Gastrocnemius medialis (tissue), 4 donors: Measurements from ENCODE around the gene CBX7. TPM values are rescaled to one million over a fixed set of nuclear protein-coding genes. Genes with fewer than 3 reads are reported as not detected.

Source experiments
- ATAC-seq, 2 donors: fragments of 150-250 bp; one replicate each; pipeline ENCODE4 v1.9.1; 2016
- DNase-seq, 2 donors: peaks; one replicate each; pipeline ENCODE4 v3.0.0-alpha.2; 2019
- H3K27ac ChIP-seq, 4 donors: fragments of 200-600 bp; sonication (generic); 1 replicate in 1 of 4; 2 replicates in 3 of 4; pipeline ENCODE4 v1.5.1; 2016 to 2018; ENCODE audit warnings: mild to moderate bottlenecking in 2 of 4, moderate library complexity in 1 of 4
- H3K27me3 ChIP-seq, 3 donors: fragments of 200-600 bp; sonication (generic) in 2 of 3; 1 replicate in 1 of 3; 2 replicates in 2 of 3; pipeline versions ENCODE4 v1.5.1 to v1.6.0; 2016 to 2019; ENCODE audit warnings: mild to moderate bottlenecking in 1 of 3, moderate library complexity in 1 of 3
- H3K36me3 ChIP-seq, 2 donors: fragments of 200-600 bp; sonication (generic) in 1 of 2; one replicate each; pipeline ENCODE4 v1.5.1; 2017 to 2018
- H3K4me1 ChIP-seq, 2 donors: fragments of 200-600 bp; sonication (generic) in 1 of 2; one replicate each; pipeline ENCODE4 v1.5.1; 2016 to 2017; ENCODE audit warnings: mild to moderate bottlenecking in 2 of 2
- H3K4me3 ChIP-seq, 4 donors: fragments of 200-600 bp; sonication (generic) in 3 of 4; 1 replicate in 1 of 4; 2 replicates in 3 of 4; pipeline ENCODE4 v1.5.1; 2016 to 2019; ENCODE audit warnings: mild to moderate bottlenecking in 2 of 4
- H3K9me3 ChIP-seq, 3 donors: fragments of 200-600 bp; sonication (generic) in 2 of 3; 1 replicate in 1 of 3; 2 replicates in 2 of 3; pipeline ENCODE4 v1.5.1; 2016 to 2019
- POLR2A ChIP-seq, 2 donors: fragments of 450-650 bp; IDR thresholded peaks; one replicate each; pipeline ENCODE4 v1.6.1; 2017; ENCODE audit warnings: antibody characterized with exemption in 2 of 2, mild to moderate bottlenecking in 2 of 2, moderate library complexity in 2 of 2
- in situ Hi-C, 4 donors: fragments of 200-750 bp; cut with MboI; loops; one replicate each; pipeline versions ENCODE4 v1.15.0 to v1.8.0; 2017; ENCODE audit warnings: low sequenced_read_pairs in 4 of 4
- intact Hi-C: fragments of 100-400 bp; cut with DNase I; formaldehyde crosslinking; loops from one replicate; pipeline ENCODE4 v1.15.1; 2023; ENCODE audit warnings: low total_unique reads
- total RNA-seq, 4 donors: library from RNA; depleted of rRNA; stranded (reverse); fragments of >200 nt; gene quantifications; one replicate each; pipeline versions ENCODE4 v1.1.0 to v1.2.3, GENCODE V29; 2016
- TF ChIP-seq, protein P1 (sequence below), 5 experiments: fragments of 450-650 bp in 3 of 5; fragments of 200-600 bp in 2 of 5; sonication (generic) in 2 of 5; IDR thresholded peaks in 4 of 5; conservative IDR thresholded peaks in 1 of 5; 1 replicate in 4 of 5; 2 replicates in 1 of 5; pipeline ENCODE4 v1.5.1; 2016 to 2019; ENCODE audit warnings: antibody characterized with exemption in 5 of 5, mild to moderate bottlenecking in 3 of 5, moderate library complexity in 3 of 5

Gene CBX7
- total RNA-seq, 4 donors from 2014 or later, result 52.4 to 78.1 (median 62.3) TPM

DNA sequence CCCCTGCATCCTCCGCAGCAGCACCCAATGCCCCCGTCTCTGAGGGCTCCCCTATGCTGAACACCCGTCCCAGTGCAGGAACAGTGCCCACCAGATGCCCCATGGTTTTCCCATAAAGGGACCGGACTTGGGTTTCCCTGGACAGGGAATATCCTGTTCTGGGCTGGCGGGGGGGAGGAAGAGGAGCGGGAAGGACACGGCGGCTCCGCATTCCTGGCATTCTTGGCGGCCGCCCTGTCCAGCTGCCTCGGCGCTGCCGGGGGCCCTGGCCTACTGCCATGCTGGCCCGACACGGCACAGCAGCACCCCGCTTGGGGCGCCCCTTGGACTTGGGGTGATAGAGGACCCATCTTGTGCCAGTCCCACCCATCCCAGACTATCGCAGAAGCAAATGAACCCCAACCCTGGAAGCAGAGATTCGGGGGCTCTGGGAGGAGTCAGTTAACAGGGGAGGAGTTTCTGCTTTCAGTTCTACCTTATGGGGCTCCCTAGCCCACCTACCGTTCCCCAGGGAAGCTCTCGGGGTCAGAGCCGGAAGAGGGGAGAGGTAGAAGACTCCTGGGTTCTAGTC, 23.7 kb upstream of the CBX7 start:
- ATAC-seq, result peak in 1 of 2 donors; percentile 49
- Histone ChIP-seq H3K4me3 (peak overlapping the region in 2 of 4 donors; percentile 11 to 12), H3K27ac (peak overlapping the region; percentile 60 to 80 (median 70)), H3K36me3 (no peaks in the 10 kb centered on the region), H3K27me3 (no peaks in the 10 kb centered on the region), H3K9me3 (no peaks in the 10 kb centered on the region), H3K4me1 (peaks cover 51 to 57% of the 10 kb centered on the region in 2 donors)
- in situ Hi-C loops (no loop called here), intact Hi-C loops (no loop called here)
- TF ChIP-seq, protein P1, sequence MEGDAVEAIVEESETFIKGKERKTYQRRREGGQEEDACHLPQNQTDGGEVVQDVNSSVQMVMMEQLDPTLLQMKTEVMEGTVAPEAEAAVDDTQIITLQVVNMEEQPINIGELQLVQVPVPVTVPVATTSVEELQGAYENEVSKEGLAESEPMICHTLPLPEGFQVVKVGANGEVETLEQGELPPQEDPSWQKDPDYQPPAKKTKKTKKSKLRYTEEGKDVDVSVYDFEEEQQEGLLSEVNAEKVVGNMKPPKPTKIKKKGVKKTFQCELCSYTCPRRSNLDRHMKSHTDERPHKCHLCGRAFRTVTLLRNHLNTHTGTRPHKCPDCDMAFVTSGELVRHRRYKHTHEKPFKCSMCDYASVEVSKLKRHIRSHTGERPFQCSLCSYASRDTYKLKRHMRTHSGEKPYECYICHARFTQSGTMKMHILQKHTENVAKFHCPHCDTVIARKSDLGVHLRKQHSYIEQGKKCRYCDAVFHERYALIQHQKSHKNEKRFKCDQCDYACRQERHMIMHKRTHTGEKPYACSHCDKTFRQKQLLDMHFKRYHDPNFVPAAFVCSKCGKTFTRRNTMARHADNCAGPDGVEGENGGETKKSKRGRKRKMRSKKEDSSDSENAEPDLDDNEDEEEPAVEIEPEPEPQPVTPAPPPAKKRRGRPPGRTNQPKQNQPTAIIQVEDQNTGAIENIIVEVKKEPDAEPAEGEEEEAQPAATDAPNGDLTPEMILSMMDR (IDR thresholded peaks at IDR 0.05 in 4 of 5, conservative IDR thresholded peaks at IDR 0.05 in 1 of 5), result no peak
- no peak for TF ChIP-seq POLR2A (IDR thresholded peaks at IDR 0.05)
- peak in 1 of 2 donors; percentile 51 for DNase-seq

DNA sequence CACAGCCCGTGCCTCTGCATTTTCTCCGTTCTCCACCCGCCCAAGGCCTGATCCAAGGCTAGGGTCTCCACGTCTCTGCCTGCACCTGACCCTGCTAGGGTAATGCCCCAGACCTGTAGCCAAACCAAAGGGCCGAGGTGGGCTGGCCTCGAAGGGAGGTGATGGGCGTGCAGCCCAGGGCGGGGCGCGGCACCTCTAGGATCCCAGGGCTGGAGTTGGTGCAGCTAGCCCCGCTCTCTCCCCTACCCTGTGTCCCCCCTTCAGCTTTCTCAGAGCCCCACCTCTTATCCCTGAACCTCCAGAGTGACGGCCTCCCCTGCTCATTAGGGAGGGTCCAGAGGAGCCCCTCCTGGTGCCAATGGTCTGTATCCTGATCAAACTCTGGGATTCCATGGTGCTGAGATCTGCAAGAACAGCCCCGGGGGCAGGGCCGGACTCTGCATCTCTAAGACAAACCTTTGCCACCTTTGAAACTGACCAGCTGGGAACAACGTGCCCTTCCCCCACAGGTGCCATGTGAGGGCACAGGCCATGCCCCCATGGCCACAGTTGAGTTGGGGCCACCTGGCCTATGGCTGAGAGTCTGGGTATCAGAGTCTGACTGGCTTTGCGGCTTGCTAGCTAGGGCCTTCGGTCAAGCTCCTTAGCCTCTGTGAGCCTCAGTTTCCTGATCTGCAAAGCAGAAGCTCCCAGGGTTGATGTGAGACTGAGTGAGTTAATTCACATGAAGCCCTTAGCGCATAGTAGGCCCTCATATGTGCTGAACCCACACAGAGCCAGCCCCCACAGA, 23.1 kb upstream of the CBX7 start:
- ATAC-seq, result no peak
- Histone ChIP-seq H3K27me3 (no peaks in the 10 kb centered on the region), H3K27ac (peak overlapping the region; percentile 39 to 80 (median 70)), H3K4me3 (peak overlapping the region in 1 of 4 donors; percentile 11), H3K36me3 (no peaks in the 10 kb centered on the region), H3K4me1 (peaks cover 57 to 61% of the 10 kb centered on the region in 2 donors), H3K9me3 (no peaks in the 10 kb centered on the region)
- no peak for TF ChIP-seq POLR2A (IDR thresholded peaks at IDR 0.05)
- TF ChIP-seq, protein P1 (IDR thresholded peaks at IDR 0.05 in 4 of 5, conservative IDR thresholded peaks at IDR 0.05 in 1 of 5), result no peak
- intact Hi-C loops (loop anchor here (2.0 kb wide), 1 partner anchor 57 kb away; no protein-coding TSS in a partner anchor), in situ Hi-C loops (no loop called here)
- no peak for DNase-seq

DNA sequence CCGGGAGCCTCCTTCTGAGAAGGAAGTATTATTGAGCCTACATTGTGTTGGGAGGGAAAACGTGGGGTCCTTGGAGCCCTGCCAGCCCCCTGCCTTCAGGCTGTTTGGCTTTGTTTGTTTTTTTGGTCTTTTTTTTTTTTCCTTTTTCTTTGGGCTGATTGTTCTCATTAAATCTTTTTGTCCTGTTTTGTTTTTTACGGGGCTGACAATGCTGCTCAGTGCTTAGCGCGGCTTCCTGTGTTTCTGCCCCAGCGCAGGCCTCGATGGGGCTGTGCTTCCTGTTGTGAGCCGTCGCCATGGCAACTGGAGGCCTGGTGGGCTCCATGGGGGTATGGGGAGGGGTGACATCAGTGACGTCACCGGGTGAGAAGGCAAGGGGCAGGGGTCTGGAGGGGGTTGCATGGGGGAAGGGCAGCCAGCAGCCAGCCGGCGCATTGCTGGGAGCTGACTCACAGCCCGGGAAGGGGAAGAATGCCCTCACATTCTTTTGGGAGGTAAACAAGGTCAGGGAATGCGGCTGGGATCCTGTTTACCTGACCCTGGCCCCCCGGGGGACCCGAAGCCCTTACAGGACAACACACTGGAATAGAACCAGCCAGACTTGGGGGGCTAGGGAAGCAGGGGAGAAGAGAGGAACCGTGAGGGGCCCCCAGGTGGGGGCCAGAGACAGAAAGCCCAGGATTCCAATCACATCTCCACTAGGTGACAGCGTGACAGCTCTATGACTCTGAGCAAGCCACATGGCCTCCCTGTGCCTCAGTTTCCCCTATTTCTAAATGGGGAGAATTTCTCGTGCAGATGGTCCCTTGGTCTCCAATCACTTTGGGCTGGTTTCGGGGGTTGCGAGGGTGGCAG, 22.2 kb upstream of the CBX7 start:
- in situ Hi-C loops (loop anchor here in 3 of 4 donors (5.0 to 25.0 kb wide), 2 partner anchors 138 to 338 kb away; partner anchors contain the start of genes ATF4 (in 2 of the 3) and MIEF1 (in 2 of the 3)), intact Hi-C loops (loop anchor here (2.0 to 5.0 kb wide), 2 partner anchors 58 to 353 kb away; no protein-coding TSS in a partner anchor)
- no peaks in the 10 kb centered on the region for H3K9me3 ChIP-seq
- no peaks in the 10 kb centered on the region for H3K27me3 ChIP-seq
- H3K36me3 ChIP-seq, result no peaks in the 10 kb centered on the region
- DNase-seq (peak in 1 of 2 donors; percentile 46), ATAC-seq (peak; percentile 18 to 40)
- TF ChIP-seq, protein P1 (IDR thresholded peaks at IDR 0.05 in 4 of 5, conservative IDR thresholded peaks at IDR 0.05 in 1 of 5), result no peak
- TF ChIP-seq POLR2A (IDR thresholded peaks at IDR 0.05), result no peak
- H3K27ac ChIP-seq, result peak overlapping the region; percentile 39 to 80 (median 70)
- peak overlapping the region in 1 of 4 donors; percentile 30 for H3K4me3 ChIP-seq
- peaks cover 58 to 61% of the 10 kb centered on the region in 2 donors for H3K4me1 ChIP-seq

DNA sequence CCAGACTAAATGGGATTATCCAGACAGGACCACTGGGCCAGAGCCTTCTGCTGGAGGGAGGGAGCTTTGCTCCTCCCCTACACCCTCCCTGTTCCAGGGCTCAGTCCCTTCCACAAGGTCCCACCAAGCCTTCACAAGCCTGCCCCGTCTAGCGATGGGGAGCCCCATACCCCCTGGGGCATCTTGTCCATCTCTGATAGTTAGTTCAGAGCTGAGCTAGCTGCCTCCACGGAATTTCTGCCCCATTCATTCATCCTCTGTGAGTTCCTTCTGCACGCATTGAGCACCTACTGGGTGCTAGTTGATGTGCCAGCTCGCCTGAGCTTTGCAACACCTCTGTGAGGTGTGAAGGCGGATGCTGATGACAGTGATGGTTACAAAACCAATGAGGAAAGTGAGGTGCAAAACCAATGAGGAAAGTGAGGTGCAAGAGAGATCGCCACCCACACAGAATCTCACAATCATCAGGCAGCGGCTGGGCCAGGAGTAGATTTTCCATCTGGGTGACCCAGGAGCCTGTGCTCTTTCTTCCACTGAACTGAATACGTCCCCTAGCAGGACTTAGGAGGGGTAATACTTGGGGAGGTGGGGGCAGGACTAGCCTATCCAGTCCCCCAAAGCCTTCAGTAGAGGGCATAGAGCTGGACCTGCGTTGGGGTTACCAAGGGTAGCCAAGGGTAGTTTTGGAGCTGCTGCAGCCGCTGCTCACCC, 21.5 kb upstream of the CBX7 start:
- H3K27ac ChIP-seq, result peak overlapping the region; percentile 39 to 80 (median 70)
- in situ Hi-C loops, result loop anchor here in 3 of 4 donors (5.0 to 25.0 kb wide), 2 partner anchors 138 to 338 kb away; partner anchors contain the start of genes ATF4 (in 2 of the 3) and MIEF1 (in 2 of the 3)
- TF ChIP-seq POLR2A (IDR thresholded peaks at IDR 0.05), result no peak
- TF ChIP-seq, protein P1 (IDR thresholded peaks at IDR 0.05 in 4 of 5, conservative IDR thresholded peaks at IDR 0.05 in 1 of 5), result no peak
- peaks cover 58 to 59% of the 10 kb centered on the region in 2 donors for H3K4me1 ChIP-seq
- no peaks in the 10 kb centered on the region for H3K36me3 ChIP-seq
- H3K9me3 ChIP-seq, result no peaks in the 10 kb centered on the region
- no peaks in the 10 kb centered on the region for H3K27me3 ChIP-seq
- DNase-seq (no peak), ATAC-seq (no peak)
- intact Hi-C loops, result loop anchor here (2.0 to 5.0 kb wide), 2 partner anchors 59 to 353 kb away; no protein-coding TSS in a partner anchor
- no peak overlapping the region for H3K4me3 ChIP-seq
